A549 treated with RU486 at 1 μM for 4 hours (cell line): Measurements from ENCODE around the gene KCTD8. TPM values are rescaled to one million over a fixed set of nuclear protein-coding genes. Genes with fewer than 3 reads are reported as not detected.

ENCODE experiments used
- total RNA-seq: library from RNA; stranded (reverse); fragments of 200-300 nt; extraction: Qiagen RNA extraction; gene quantifications from 5 replicates; pipeline ENCODE4 v1.2.3, GENCODE V29; 2022; ENCODE audit warnings: low read depth

The KCTD8 gene
- total RNA-seq: not detected in 5 replicates

GRCh38 chr4:44448521-44449461, at the start of gene KCTD8:
Gene KCTD8, minus strand, starts transcription at chr4:44448809.

Other genes with a start within 250 kb of the KCTD8 start
- gene YIPF7, start 202.8 kb upstream of the KCTD8 start, total RNA-seq: not detected in 5 replicates
- 4.1 to 10.0 TPM (median 9.4 TPM) in 5 replicates for gene GUF1, start 229.6 kb upstream of the KCTD8 start, total RNA-seq